Measurements from ENCODE around the gene WNK3. TPM values are rescaled to one million over a fixed set of nuclear protein-coding genes. Genes with fewer than 3 reads are reported as not detected.

Gene WNK3
- total RNA-seq, 1 donor from 2014 or later, result 6.0 TPM

GRCh38 chrX:54172455-54172854, 185.4 kb downstream of the WNK3 start:
- Mint-ChIP-seq H3K4me1 (ENCODE audit: low read depth) (peaks cover 9% of the 10 kb centered on the region), H3K27me3 (ENCODE audit: low read depth) (no peaks in the 10 kb centered on the region), H3K36me3 (ENCODE audit: low read depth) (no peaks in the 10 kb centered on the region), H3K27ac (ENCODE audit: unreplicated experiment) (no peak overlapping the region), H3K9me3 (ENCODE audit: low read depth) (peaks cover 4% of the 10 kb centered on the region), H3K4me3 (ENCODE audit: unreplicated experiment) (no peak overlapping the region)
- TF ChIP-seq CTCF (IDR thresholded peaks at IDR 0.05), result no peak
- no peak for DNase-seq (ENCODE audit: low spot score)

GRCh38 chrX:54171527-54172250, 186.2 kb downstream of the WNK3 start:
- TF ChIP-seq CTCF (IDR thresholded peaks at IDR 0.05), result no peak
- H3K9me3 Mint-ChIP-seq (ENCODE audit: low read depth), result peaks cover 4% of the 10 kb centered on the region
- H3K36me3 Mint-ChIP-seq (ENCODE audit: low read depth), result no peaks in the 10 kb centered on the region
- H3K4me3 Mint-ChIP-seq (ENCODE audit: unreplicated experiment), result no peak overlapping the region
- DNase-seq (ENCODE audit: low spot score), result no peak
- H3K27me3 Mint-ChIP-seq (ENCODE audit: low read depth), result no peaks in the 10 kb centered on the region
- no peak overlapping the region for H3K27ac Mint-ChIP-seq (ENCODE audit: unreplicated experiment)
- H3K4me1 Mint-ChIP-seq (ENCODE audit: low read depth), result peaks cover 2% of the 10 kb centered on the region

GRCh38 chrX:54171091-54171490, 186.8 kb downstream of the WNK3 start:
- Mint-ChIP-seq H3K36me3 (ENCODE audit: low read depth) (no peaks in the 10 kb centered on the region), H3K27me3 (ENCODE audit: low read depth) (no peaks in the 10 kb centered on the region), H3K27ac (ENCODE audit: unreplicated experiment) (no peak overlapping the region), H3K4me3 (ENCODE audit: unreplicated experiment) (no peak overlapping the region), H3K9me3 (ENCODE audit: low read depth) (peaks cover 4% of the 10 kb centered on the region), H3K4me1 (ENCODE audit: low read depth) (no peaks in the 10 kb centered on the region)
- DNase-seq (ENCODE audit: low spot score), result no peak
- TF ChIP-seq CTCF (IDR thresholded peaks at IDR 0.05), result no peak

GRCh38 chrX:54166915-54167314, 190.9 kb downstream of the WNK3 start:
- Mint-ChIP-seq H3K4me3 (ENCODE audit: unreplicated experiment) (no peak overlapping the region), H3K36me3 (ENCODE audit: low read depth) (no peaks in the 10 kb centered on the region), H3K4me1 (ENCODE audit: low read depth) (no peaks in the 10 kb centered on the region), H3K27ac (ENCODE audit: unreplicated experiment) (no peak overlapping the region), H3K27me3 (ENCODE audit: low read depth) (no peaks in the 10 kb centered on the region), H3K9me3 (ENCODE audit: low read depth) (peaks cover 11% of the 10 kb centered on the region)
- no peak for DNase-seq (ENCODE audit: low spot score)
- TF ChIP-seq CTCF (IDR thresholded peaks at IDR 0.05), result no peak

- H3K27me3 Mint-ChIP-seq (ENCODE audit: low read depth), result no peaks in the 10 kb centered on the region
- H3K4me1 Mint-ChIP-seq (ENCODE audit: low read depth), result no peaks in the 10 kb centered on the region
- H3K27ac Mint-ChIP-seq (ENCODE audit: unreplicated experiment), result no peak overlapping the region
- no peak for DNase-seq (ENCODE audit: low spot score)
- peaks cover 17% of the 10 kb centered on the region for H3K9me3 Mint-ChIP-seq (ENCODE audit: low read depth)
- peaks cover 5% of the 10 kb centered on the region for H3K36me3 Mint-ChIP-seq (ENCODE audit: low read depth)
- TF ChIP-seq CTCF (IDR thresholded peaks at IDR 0.05), result no peak
- H3K4me3 Mint-ChIP-seq (ENCODE audit: unreplicated experiment), result no peak overlapping the region
Observed at GRCh38 chrX:54157561-54157960, 200.3 kb downstream of the WNK3 start.

Other genes starting within 250 kb of the WNK3 start
- 6.8 to 14.7 TPM (median 7.3 TPM) in 3 replicates for gene FAM120C, start 174.8 kb downstream of the WNK3 start, total RNA-seq
- gene TSR2, start 82.4 kb upstream of the WNK3 start, total RNA-seq, result 21.5 to 30.0 TPM (median 23.8 TPM) in 3 replicates
- gene FGD1, start 138.2 kb upstream of the WNK3 start, total RNA-seq, result 21.0 to 26.4 TPM (median 21.4 TPM) in 3 replicates
- 42.0 to 58.1 TPM (median 45.2 TPM) in 3 replicates for gene GNL3L, start 172.2 kb upstream of the WNK3 start, total RNA-seq

Measured in chondrocyte (in vitro differentiated cells).